GOT3 (cell line): ENCODE results near the gene CLRN2.
A peak's percentile ranks its signal among the peaks of the same experiment; 100 is the strongest.
"Not testable (repeated sequence)": the region's sequence is repeated elsewhere in the genome, so short reads cannot be mapped to it uniquely, and the experiment has no call there.

Experiments
- DNase-seq: peaks from one replicate; lab custom pipeline; 2025; ENCODE audit warnings: mixed read lengths; lab: John Stamatoyannopoulos, UW

CLRN2 gene

DNA sequence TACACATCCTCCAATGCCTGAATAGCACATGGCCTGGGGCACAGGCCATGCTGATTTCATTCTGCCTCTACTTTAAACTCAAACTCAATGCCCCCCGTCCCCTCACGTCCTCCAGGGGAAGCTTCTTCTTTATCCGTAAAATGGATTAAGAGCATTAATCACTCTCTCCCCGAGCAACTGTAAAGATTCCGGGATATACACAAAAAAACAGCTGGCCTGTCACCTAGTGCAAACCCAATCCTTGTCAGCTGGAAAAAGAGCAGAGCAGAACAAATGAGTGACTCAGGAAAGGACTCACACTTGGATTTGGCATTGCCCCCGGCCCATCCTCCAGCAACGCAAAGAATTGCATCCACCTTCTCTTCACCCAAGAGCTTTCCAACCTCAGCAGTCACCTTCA, 10.9 kb upstream of the CLRN2 start:
- DNase-seq: no peak

DNA sequence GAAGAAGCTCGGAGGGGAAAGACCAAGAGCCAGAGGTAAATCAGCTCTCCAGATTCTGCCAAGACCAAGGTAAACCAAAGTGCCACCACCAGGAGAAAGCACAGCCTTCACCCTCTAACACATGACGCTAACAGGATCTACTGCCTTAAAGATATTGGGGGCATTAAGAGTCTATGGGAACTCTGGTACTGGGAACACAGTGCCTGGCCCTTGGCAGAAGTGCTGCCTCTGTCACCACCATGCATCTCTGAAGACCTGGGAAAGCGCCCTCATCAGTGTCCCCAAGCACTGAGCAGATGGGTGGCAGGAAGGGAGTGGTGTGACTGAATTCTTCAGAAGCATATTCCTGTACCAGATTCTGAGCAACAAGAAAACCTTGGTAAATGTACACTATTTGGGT, 4.4 kb upstream of the CLRN2 start:
- DNase-seq: no peak

DNA sequence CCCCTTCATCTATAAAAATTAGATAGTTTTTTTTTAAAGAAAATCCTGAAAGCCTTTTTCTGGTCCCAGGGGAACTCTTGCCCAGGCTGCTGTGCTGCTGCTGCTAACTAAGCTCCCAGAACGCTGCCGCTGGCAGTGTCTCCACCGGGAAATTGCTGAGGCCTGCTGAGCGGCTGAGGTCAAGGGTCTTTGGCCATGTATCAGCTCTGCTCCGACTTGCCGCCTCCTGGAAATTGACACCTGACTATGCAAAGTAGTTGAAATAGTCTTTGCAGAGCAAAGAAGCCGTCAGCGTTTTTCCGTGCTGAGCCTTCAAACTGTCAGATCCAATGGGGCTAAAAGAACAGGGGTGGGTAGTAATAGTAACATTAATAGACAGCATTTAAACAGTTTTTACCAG, 3.9 kb upstream of the CLRN2 start:
- DNase-seq: no peak

DNA sequence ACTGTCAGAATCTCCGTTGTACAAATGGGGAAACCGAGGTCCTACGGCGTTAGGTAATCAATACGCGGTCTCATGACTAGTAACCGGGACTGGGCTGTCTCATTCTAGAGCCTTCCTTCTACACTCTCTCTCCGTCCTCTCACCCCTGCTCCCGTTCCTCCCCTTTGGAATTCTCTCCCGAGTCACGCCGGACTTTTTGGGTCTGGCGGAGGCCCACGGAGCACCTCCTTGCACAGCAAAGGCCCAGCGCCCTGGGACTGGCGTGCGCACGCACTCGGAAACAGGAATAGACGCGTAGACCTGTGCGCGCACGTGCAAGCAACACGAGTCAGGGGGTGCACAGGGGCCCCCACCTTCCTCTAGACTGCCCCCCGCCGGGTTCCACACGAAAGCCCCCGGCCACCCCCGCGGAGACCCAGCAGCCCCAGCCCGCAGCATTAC, 3.4 kb upstream of the CLRN2 start:
- no peak for DNase-seq

DNA sequence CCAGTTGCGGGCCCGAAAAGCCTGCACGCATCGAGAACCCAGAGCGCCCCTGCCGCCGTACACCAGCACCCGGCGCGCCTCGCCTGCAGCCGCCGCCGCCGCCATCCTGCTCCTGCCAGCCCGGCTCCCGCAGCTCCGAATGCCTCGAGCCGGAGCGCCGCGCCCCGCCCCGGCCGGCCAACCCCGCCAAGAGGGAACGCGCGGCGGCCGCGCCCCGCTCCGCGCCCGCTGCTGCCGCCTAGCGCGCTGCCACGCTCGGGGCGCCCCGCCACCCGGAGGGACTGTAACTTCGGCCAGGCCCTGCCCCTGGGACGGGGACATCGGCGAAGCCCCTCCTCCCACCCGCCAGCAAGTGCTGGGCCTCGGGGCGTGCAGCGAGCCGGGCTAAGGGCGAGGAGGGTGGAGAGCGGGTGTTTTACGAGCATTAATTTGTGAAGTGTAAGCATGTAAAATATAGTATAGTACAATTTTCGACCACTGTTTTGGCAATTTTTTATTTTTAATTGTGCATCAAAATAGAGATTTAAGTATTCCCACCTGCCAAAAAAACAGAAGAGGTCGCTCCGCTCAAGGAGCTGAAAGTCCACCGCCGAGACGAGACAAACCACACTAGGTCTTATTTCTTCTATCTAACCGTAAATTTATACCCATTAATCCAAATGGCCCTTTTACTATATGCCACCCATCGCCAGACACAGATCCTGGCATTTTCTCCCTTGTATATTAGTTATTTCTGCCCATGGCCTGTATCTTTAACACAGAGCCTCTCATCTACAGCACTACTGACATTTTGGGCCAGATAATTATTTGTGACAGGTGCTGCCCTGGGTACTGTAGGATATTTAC, 2.8 kb upstream of the CLRN2 start, which contains the start of gene QDPR:
Gene QDPR (minus strand): TSS at position 141 of the 846 bp plus-strand sequence. CDS start 36 bp downstream, at position 105.
- peak; percentile 39 for DNase-seq

DNA sequence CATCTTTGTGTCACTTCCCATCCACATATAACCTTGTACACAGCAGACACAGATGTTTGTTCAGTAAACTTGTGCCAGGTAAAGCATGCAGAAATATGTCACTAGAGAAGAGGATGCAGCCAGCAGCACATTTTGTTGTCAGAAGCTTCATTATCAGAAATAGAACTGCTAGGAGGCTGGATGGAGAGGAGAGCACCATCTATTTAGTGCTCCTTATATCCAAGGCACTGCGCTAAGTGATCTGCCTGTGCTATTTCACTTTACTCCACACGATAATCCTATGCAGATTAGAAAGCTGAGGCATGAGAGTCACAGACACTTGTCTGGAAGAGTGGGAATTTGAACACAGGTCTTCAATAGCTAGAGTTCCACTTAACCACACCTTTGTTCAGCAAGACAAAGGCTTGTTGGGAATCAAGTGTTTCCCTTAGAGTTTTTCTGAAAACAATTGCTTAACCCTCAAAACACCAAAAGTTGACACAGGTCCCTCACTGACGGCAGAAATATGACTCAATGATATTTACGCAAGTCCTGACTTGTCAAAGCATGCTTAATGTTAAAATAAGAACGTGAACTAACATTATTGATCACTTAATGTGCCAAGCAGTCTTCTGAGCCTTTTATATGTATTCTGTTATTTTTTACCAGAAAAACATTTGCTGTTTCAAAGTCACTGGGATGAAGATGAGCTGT, 1.8 kb upstream of the CLRN2 start:
- DNase-seq: no peak

DNA sequence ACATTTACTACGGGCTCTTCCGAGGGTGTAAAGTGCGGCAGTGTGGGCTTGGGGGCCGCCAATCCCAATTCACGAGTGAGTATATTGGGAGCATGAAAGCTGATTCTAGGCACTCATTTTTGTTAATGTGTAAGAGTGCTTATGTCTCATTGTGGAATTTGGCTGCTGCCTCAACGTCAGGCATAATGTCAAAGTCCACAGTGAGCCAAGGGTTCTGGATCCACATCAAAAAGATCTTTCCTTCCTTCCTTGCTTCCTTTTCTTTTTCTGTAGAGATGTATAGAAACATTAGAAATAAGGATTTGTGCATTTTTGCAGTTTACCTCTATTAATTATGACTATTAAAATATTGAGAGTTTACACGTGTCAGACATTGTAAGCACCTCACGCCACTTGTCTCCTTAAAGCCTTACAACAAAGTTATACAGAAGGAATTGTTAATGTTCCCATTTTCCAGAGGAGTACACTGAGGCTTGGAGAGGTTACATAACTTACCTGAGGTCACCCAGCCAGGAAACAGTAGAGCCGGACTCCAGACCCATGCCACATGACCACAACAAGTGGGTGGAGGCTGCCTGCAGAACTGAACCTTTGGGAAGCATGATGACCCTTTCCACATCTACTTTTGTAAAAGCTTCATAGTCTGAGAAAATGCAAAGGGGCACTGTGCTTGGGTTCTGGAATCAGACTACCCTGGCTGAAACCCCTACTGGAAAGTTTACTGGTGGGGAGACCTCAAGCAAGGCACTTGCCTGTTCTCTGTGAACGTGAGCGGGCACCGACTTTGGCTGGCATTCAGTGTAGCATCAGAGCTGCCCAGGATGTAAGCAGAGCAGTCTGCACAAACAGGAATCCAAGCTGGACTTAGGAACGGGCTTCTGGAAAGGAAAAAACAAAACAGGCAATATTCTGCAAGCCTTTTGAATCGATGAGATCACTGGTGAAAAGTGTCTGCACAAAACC, 761 bp downstream of the CLRN2 start:
- no peak for DNase-seq

DNA sequence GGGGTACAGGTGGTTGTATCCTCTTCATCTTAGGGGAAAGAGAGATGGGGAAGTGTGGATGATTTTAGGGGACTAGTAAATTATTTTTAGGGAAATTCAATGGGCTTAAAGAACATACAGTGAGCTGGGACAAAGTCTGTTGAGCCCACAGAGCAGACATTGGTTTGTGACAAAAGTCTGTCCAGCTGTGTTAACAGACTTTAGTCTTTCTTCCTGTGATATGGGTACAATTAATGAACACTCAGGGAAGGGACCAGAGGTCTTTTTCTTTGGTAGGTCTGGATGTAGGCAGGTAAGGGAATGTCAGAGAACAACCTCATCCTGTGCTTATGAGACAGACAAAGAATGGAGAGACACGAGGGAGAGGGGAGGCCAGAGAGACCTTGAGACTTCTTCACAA, 2.0 kb downstream of the CLRN2 start:
- DNase-seq: no peak

DNA sequence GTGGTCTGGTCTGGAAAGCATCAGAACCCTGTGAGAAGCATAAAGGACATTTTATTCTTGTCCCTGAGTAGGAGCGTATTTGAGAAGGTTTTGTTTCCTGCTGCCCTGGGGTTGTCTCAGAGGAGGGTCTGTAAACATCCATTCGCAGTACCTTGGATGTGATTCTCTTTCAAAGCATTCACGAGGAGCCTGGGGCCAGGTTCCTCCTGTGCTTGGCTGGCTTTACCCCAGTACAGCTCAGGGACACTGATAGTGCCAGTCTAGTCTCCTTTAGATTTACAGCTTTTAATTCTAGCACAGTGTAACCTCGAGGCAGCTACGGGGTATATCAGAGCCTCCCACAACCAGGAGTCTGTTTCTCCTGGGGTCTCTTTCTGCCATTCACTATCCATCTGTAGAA, 2.7 kb downstream of the CLRN2 start:
- DNase-seq: no peak

DNA sequence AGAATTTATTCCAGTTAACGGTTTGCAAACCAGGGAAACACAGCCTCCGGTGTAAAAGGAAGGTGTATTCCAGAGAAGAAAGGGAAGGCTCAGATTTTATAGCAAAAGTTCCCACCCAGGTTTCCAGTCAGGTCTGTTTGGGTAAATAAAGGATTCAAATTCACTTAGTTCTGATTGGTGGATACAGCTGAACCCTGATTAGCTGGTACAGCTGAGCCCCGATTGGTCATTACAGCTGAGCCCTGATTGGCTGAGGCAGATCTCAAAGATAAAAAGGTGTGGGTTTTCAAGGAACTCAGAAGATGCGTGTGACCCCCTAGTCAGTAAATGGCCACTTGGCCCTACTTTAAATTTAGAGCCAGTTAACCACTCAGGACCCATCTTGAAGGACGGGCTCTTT, 6.6 kb downstream of the CLRN2 start:
- DNase-seq: no peak

DNA sequence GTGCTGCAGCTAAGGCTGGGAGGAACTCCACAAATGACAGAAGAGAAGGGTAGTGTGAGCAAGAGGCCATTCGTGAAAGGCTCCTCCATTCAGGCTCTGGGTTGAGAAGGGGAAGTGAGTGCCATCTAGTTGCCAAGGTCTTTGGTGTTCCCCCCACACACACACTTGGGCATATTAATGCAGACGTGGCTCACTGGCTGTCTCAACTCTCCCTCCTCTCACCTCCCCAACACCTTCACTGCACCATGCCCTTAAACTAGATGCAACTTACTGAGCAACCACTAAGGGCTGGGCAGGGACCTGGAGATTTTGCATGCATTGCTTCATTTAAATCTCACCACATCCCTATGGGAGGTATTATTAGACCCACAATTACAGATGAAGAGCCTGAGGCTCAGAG, 8.7 kb downstream of the CLRN2 start:
- DNase-seq: no peak

DNA sequence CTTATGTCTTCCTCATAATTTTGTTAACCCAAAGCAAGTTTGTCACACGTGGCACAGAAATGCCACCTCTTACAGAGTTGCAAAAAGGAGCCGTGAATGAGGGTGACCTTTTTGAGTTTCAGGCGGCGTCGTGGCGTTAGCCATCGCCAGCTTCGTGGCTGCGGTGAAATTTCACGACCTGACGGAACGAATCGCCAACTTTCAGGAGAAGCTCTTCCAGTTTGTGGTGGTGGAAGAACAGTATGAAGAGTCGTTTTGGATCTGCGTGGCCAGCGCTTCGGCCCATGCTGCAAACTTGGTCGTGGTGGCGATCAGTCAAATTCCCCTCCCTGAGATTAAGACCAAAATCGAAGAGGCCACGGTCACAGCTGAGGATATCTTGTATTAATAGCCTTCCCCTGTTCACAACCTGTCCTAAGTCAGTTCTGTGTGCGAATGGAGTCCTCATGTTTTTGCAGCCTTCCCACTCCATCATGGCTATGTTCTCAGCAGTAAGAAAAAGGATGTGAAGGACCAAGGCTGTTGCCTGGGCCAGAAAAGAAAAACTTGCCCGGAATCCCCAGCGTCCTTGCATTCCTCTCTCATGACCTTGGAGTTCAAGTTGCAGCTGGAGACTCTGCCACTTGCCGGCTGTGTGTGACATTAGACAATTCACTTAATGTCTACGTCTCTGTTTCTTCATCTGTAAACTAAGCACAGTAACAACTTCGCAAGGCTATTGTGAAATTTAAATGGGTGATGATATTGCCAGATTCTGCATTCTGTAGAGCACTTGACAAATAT, 11.9 kb downstream of the CLRN2 start:
- DNase-seq: no peak

DNA sequence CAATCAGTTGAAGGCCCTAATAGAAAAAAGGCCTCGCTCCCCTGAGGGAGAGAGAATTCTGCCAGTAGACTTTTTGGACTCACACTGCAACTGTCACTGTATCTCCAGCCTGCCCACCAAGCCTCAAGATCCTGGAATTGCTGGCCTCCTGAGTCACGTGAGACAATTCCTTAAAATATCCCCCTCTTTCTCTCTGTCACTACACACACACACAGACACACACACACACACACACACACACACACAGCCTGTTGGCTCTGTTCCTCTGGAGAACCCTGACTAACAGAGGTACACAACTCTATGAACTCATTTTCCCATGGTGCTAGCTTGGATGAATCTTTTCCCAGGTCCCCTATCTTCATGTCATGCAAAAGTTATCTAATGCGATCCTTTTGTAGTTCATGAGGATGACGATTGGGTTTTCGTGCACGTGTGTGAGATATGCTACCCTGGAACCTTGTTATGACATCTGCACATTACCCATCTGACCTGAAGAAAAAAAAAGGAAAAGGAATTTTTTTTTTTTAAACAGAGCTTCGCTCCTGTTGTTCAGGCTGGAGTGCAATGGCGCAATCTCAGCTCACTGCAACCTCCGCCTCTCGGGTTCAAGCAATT, 13.7 kb downstream of the CLRN2 start:
- DNase-seq: no peak

DNA sequence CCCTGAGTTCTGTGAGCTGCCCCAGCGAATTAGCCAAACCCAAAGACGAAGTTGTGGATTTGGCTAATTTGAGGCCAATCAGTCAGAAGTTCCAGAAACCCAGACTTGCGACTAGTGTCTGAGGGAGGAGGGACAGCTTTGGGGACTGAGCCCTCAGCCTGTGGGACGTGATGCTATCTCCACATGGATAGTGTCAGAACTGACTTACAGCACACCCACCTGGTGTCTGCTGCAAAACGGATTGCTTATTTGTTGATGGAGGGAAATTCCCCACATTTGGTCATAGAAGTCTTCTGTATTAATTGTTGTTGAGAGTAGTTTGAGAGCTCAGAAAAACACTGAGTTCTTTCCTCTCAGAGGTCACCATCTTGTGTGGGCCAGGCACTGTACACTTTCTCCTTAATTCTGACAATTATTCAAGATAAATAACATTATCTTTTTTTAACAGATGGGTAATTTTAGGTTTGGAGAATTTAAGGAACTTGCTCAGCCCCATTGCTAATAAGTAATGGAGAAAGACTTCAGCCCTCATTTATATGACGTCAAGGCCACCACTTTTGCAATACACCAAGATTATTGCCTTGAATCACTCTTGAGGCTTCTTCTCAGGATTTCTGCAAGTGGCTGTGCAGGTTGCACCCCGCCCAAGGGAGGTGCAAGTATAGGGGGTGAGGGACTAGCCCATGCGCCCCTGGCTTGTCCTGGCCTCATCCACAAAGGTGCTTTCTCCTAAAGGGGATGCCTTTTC, 16.7 kb downstream of the CLRN2 start:
- no peak for DNase-seq

DNA sequence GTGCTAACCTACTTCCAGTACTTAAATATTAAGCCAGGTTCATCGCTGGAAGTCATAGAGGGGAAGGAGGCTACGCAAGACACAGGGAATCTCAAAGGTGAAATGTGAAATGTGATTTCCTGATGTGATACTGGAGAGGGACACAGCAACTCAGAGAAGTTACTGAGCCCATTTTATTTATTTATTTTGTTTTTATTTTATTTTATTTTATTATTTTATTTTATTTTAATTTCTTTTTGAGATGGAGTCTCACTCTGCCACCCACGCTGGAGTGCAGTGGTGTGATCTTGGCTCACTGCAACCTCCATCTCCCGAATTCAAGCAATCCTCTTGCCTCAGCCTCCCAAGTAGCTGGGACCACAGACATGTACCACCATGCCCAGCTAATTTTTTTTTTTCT, 19.7 kb downstream of the CLRN2 start:
- no peak for DNase-seq

DNA sequence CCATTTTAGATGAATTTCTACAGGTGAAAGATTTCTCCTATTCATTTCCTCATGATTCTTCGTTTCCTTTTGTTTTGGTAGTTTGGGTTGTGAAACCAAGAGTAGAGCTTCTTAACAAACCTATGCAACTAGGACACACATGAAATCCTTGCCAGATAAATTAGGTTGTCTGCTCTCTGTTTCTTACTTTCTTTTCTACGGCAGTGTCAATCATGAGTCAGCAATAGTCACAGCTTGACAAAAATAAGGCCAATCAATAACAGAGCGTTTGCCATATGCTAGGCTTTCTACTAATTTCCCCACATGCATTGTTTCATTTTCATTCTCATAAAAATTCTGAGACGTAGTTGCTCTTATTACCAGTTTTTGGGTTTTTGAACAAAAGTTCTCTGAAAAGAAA, 20.3 kb downstream of the CLRN2 start:
- no peak for DNase-seq

DNA sequence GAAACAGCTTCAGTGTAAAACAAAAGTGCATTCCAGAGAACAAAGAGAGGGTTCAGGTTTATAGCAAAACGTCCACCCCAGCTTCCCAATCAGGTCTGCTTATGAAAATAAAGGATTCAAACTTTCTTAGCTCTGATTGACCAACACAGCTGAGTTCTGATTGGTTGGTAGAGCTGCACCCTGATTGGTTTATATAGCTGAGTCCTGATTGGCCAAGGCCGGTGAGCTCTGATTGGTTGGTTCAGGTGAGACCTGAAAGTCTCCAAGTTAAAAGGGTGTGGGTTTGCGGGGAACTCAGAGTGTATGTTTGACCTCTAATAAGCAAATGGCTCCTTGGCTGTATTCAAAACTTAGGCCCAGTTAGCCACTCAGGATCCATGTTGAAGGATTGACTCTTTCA, 20.9 kb downstream of the CLRN2 start:
- no peak for DNase-seq

DNA sequence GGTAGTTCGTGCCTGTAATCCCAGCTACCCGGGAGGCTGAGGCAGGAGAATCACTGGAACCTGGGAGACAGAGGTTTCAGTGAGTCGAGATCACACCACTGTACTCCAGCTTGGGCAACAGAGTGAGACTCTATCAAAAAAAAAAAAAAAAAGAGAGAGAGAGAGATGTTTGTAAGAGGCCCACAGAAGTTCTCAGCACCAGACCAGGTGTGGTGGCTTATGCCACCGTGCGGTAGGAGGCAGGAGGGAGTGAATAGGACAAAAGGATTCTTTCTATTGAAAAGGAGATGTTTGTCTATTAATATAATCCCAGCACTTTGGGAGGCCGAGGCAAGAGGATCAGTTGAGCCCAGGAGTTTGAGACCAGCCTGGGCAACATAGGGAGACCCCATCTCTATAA, 22.1 kb downstream of the CLRN2 start:
- not testable (repeated sequence) for DNase-seq

DNA sequence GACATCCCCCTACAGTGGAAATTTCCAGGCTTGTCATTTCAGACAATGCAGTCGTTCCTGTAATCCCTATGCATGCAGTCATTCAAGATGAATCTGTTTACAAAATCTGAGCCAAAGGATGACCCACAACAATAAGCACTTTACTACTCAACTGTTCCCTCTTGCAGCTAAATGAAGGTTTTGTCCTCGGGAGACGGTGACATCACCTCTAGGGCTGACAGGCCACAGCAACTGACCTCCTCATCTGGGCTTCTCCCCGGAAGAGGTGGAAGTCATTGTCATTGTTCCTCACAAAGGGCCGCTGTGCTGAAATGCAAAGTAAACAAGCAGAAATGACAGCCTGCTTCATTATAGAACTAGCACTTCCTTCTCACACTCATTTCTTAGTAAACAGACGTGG, 29.2 kb downstream of the CLRN2 start:
- DNase-seq: no peak

DNA sequence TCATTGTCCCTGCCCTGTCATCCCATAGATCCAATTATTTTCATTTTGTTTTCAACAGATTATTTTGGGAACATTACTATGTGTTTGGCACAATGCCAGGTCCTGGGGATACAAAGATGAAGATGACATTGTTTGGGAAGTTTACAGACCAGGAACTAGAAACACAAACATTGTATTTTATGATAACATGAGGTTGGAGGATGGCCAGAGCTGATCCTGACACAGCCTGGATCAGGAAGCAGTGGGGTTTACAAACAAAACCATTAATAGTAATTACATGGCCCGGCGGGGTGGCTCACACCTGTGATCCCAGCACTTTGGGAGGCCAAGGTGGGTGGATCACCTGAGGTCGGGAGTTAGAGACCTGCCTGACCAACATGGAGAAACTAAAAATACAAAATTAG, 29.9 kb downstream of the CLRN2 start:
- DNase-seq: no peak
